Stimulated activated CD4-positive, alpha-beta T cell treated with anti-CD3 and anti-CD28 coated beads, Interleukin-1b, Interleukin-23, amount 100 ng/mL, for 48 hours (primary cell): ENCODE results near the gene CDX2.
"Not testable (repeated sequence)": the region's sequence is repeated elsewhere in the genome, so short reads cannot be mapped to it uniquely, and the experiment has no call there.

Source experiments
- DNase-seq: peaks from one replicate; pipeline ENCODE4 v3.0.0-alpha.2; 2020

CDX2 gene

DNA sequence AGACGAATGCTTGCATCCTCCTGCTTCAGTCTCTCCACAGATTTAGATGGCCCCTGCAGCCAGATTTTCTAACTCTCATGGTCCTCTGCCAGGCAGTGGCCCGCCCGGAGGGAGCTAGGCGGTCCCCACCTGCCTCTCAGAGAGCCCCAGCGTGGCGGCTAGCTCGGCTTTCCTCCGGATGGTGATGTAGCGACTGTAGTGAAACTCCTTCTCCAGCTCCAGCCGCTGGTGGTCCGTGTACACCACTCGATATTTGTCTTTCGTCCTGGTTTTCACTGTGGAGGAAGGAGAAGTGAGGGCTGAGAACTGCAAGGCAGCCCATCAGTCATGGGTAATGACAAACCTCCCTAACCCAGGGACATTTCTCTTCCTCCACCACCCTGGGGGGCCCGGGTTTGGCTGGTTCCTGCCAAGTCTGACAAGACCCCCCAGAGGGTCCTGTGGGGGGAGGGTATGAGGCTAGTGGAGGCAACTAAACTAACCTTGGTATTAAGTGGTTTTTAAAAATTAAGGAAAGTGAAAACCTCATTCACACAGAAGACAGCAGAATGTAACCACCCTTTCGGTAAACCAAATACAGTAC is 4.3 kb downstream of the CDX2 start:
- no peak for DNase-seq

DNA sequence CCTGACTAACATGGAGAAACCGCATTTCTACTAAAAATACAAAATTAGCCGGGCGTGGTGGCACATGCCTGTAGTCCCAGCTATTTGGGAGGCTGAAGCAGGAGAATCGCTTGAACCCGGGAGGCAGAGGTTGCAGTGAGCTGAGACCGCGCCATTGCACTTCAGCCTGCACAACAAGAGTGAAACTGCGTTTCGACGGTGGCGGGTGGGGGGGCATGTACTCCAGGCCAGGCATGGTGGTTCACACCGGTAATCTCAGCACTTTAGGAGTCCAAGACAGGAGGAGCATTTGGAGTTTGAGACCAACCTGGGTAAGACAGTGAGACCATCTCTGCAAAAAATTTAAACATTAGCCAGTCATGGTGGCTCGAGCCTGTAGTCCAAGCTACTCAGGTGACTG is 4.9 kb downstream of the CDX2 start:
- not testable (repeated sequence) for DNase-seq

DNA sequence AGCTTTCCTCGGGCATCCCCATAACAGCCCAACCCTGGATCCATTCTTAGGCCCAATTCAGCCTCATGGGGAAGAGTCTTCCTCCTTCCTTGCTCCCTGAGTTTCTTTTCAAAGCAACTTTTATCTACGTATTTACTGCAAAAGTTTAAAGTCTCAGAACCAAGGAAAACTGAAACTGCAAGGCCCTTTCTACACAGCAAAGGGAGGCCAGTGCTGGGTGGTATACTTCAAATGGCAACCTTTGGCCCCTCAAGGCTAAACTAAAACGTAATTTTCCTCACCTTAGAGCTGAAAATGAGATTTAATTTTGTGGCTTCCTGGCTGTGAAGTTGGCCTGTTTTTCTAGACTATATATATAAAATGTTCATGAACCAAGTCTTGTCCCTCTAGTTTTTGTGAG is 5.6 kb downstream of the CDX2 start:
- no peak for DNase-seq

GRCh38 chr13:27962982-27963381 is 6.1 kb downstream of the CDX2 start:
- no peak for DNase-seq

- no peak for DNase-seq
Observed at GRCh38 chr13:27962128-27962841, 6.8 kb downstream of the CDX2 start.

- DNase-seq, result no peak
Observed at GRCh38 chr13:27961227-27962085, 7.7 kb downstream of the CDX2 start.

GRCh38 chr13:27960362-27961226 is 8.5 kb downstream of the CDX2 start:
- no peak for DNase-seq

DNA sequence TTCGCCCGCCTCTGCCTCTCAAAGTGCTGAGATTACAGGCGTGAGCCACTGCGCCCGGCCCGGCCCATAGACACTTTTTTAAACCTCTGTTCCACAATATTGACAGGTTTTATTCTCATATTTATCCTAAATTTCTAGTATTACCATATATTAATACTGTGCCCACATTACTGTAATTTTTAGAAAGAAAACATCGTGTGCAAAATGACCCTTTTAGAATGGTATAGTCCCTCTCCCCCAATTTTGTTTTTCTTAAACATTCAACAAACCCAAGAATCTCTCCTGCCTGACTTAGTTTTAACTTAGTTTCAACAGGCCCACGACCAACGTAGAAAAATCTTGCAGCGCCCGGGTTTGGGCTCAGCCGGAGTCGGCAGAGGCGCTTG is 9.1 kb downstream of the CDX2 start:
- no peak for DNase-seq

DNA sequence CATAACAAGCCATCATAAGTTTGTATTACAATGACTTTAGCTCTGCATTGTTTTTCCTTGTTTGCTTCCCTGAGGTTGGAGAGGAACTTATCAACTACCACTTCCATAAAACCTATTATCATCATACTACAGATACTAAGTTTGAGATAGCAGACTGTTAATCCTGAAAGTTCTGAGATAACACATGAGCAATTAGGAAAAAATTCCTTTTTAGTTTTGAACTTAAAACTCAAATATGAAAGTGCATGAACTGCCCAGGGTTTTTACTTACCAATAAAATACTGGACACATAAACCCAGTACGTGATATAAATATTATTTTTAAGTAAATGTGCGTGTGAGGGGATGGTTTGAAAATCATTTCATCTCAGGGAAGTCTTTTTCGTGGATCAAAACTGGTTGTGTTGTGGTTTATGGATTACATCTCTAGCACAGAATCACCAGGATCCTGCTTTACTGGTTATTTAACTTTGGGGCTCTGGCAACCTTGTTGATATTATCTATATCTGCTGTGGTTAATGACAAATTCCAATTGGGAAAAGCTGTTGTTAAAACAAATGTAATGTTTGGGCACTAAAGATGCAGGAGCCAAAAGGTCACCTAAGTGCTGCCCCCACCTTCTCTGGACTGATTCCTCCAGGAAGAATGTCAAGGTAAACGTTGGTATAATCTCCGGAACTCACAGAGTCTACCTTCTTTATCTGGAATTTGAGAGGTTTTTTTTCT is 12.4 kb downstream of the CDX2 start:
- DNase-seq, result no peak

DNA sequence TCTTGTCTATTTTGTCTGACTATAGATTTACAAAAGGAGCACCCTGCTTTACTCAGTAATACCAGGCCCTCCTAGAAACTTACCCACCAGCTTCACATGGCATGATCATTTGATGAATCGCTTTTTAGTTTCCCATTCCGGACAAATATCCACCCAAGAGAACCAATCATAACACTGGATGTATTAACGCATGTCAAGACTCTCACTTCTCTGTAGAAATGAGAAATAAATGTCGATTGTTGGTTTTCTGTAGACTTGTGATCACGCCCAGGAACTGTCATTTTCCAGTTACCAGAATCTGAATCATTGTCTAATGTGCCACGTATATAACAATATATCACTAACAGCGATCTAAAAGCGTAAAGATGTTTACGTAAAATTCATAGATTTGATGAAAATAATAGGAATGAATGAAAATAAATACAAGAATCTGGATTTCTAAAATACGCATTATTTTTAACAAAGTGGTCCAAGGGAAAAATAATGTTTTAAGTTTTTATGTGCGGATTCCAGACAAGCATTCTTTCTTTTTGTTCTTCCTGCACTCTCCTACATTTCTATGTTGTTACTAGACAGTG is 14.0 kb downstream of the CDX2 start:
- no peak for DNase-seq

DNA sequence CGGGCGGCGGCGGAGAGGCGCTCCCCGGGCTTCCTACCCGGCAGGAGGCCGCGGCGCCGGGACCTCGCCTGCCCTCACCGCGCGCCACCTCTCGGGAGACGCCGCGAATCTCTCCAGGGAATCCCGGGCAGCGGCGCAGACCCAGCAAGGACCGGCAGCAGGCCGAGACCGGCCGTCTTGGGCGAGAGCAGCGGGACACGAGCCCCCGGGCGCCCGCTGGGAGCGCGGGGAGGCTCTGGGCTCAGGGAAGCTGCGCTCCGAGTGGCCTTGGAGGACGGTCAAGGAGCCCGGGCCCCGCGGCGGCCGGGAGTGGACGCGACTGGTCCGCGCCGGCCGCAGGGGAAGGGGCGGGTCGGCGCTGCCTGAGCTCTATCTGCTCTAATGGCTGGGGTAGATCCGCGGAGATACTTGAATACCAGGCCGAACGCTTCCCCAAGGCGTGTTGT is 14.7 kb downstream of the CDX2 start:
- DNase-seq, result no peak

DNA sequence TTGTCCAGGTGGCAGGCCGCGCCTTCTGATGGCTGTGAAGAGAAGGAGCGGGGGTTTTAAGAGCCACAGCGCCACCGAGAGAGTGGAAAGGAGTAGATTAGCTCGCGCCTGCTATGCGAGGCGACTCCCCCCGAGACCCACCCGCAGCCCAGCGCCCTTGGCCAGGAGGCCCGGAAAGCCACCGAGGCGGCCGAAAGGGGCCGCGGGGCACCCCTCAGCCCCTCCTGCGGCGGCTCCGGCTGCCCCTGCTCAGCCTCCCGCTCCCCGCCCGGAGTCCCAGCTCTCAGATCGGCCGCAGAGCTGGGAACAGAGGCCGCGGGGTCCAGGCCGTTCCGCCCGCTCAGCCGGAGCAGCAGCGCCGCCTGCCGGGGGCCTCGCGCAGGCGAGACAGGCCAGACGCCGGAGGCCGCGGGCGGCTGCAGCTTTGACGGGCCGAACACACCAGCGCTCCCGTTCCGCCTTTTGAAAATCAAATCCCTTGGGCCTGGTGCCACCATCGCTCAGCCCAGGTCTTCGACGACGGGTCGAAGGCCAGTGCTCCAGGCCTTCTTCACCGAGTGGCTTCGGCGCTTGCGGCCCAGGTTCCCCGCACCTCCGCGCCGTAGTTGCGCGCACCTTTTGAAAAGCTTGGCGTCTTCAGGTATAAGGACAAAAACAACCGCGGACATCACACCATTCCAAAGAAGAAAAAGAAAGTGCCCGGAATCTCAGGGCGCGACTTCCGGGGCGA is 15.3 kb downstream of the CDX2 start:
- DNase-seq, result peak; percentile 63

- no peak for DNase-seq
Observed at GRCh38 chr13:27952876-27953675, 16.0 kb downstream of the CDX2 start.

GRCh38 chr13:27942972-27943371 is 26.1 kb downstream of the CDX2 start:
- DNase-seq, result no peak

GRCh38 chr13:27933580-27934328 is 35.4 kb downstream of the CDX2 start:
- DNase-seq, result no peak

DNA sequence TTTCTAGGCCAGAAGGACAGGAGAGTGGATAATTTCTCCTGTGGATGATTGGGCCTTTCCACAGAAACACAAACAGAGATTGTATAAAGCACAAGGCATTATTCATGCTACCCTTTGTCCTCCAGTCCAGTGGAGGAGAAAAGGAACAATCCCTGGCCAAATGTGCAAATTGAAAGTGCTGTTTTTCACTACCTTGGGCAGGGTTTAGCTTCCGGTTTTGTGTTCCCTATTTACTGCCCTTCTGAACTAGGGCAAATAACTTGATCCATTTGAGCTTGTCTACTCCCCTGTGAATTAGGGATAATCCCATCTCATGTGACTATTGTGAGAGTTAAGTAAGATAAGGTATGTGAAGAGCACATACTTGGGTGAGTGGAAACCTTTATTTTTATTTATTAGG is 36.0 kb downstream of the CDX2 start:
- DNase-seq, result no peak

DNA sequence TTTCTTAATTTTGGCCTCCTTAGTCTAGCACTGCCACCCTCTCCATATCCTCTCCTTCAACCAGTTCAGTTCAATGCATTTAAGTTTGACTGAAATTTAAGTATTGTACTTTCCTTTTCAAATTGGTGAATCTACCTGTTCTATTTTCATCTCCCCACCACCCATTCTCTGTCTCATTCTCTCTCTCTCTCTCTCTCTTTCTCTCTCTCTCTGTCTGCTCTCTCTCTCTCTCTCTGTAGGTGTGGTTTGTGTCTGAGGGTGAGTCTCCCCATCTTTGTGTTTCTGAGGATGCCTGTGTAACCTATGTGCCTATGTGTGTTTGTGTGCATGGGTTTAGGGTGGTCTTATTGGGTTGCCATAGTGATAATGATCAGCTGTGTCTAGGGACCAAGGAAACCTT is 39.2 kb downstream of the CDX2 start:
- DNase-seq, result no peak

- DNase-seq, result no peak
Observed at GRCh38 chr13:27928805-27929753, 40.0 kb downstream of the CDX2 start.
